Liver (tissue), 9 donors: ENCODE data around the gene KLF4. TPM values are rescaled to one million over a fixed set of nuclear protein-coding genes. Genes with fewer than 3 reads are reported as not detected.
"Not testable (repeated sequence)": the region's sequence is repeated elsewhere in the genome, so short reads cannot be mapped to it uniquely, and the experiment has no call there.

ENCODE experiments used
- DNase-seq: peaks from one replicate; pipeline ENCODE4 v3.0.0-alpha.2; 2017; ENCODE audit warnings: low spot score
- H3K27ac ChIP-seq, 2 donors: one replicate each; pipeline ENCODE4 v1.7.0; 2013; ENCODE audit warnings: inconsistent platforms in 2 of 2, low read length in 2 of 2, control low read depth in 1 of 2, low read depth in 1 of 2, mild to moderate bottlenecking in 1 of 2
- H3K27me3 ChIP-seq, 4 donors: one replicate each; pipeline versions ENCODE4 v1.6.1 to v1.7.0; 2013; ENCODE audit warnings: low read length in 3 of 4, inconsistent platforms in 1 of 4, mild to moderate bottlenecking in 1 of 4, moderate library complexity in 1 of 4; ENCODE audit not compliant: control insufficient read depth in 4 of 4, insufficient read depth in 4 of 4
- H3K36me3 ChIP-seq, 4 donors: one replicate each; pipeline versions ENCODE4 v1.6.1 to v1.7.0; 2013; ENCODE audit warnings: low read length in 3 of 4, mild to moderate bottlenecking in 3 of 4, low read depth in 1 of 4, moderate library complexity in 1 of 4; ENCODE audit not compliant: control insufficient read depth in 4 of 4, insufficient read depth in 3 of 4
- H3K4me1 ChIP-seq, 4 donors: one replicate each; pipeline versions ENCODE4 v1.6.1 to v1.7.0; 2013; ENCODE audit warnings: low read length in 3 of 4, mild to moderate bottlenecking in 3 of 4, moderate library complexity in 1 of 4; ENCODE audit not compliant: control insufficient read depth in 4 of 4, insufficient read depth in 4 of 4
- H3K4me3 ChIP-seq, 3 donors: one replicate each; pipeline versions ENCODE4 v1.6.1 to v1.7.0; 2013; ENCODE audit warnings: low read length in 3 of 3, control low read depth in 1 of 3, low read depth in 1 of 3, mild to moderate bottlenecking in 1 of 3
- H3K9ac ChIP-seq, 2 donors: one replicate each; pipeline ENCODE4 v1.7.0; 2013; ENCODE audit warnings: low read length in 2 of 2, mild to moderate bottlenecking in 2 of 2, moderate library complexity in 2 of 2, control low read depth in 1 of 2, low read depth in 1 of 2
- H3K9me3 ChIP-seq, 4 donors: one replicate each; pipeline versions ENCODE4 v1.6.1 to v1.7.0; 2013; ENCODE audit warnings: low read length in 3 of 4; ENCODE audit not compliant: control insufficient read depth in 4 of 4
- FOXA1 ChIP-seq: IDR thresholded peaks from 2 replicates; pipeline ENCODE4 v1.6.1; 2016; ENCODE audit warnings: antibody characterized with exemption
- FOXA2 ChIP-seq: IDR thresholded peaks from 2 replicates; pipeline ENCODE4 v1.6.1; 2016; ENCODE audit warnings: antibody characterized with exemption
- GABPA ChIP-seq, 2 donors: IDR thresholded peaks in 1 of 2; conservative IDR thresholded peaks in 1 of 2; 2 replicates each; pipeline ENCODE4 v1.6.1; 2016; ENCODE audit warnings: antibody characterized with exemption in 2 of 2, mild to moderate bottlenecking in 1 of 2, moderate library complexity in 1 of 2
- HNF4A ChIP-seq, 2 donors: conservative IDR thresholded peaks; 2 replicates each; pipeline ENCODE4 v1.6.1; 2016; ENCODE audit warnings: antibody characterized with exemption in 2 of 2, mild to moderate bottlenecking in 2 of 2
- NR2F2 ChIP-seq: IDR thresholded peaks from 2 replicates; pipeline ENCODE4 v1.6.1; 2016; ENCODE audit warnings: antibody characterized with exemption
- RAD21 ChIP-seq, 2 donors: IDR thresholded peaks; 2 replicates each; pipeline ENCODE4 v1.6.1; 2016; ENCODE audit warnings: antibody characterized with exemption in 2 of 2, mild to moderate bottlenecking in 2 of 2
- SP1 ChIP-seq: IDR thresholded peaks from 2 replicates; pipeline ENCODE4 v1.6.1; 2018; ENCODE audit warnings: antibody characterized with exemption, mild to moderate bottlenecking
- TAF1 ChIP-seq: conservative IDR thresholded peaks from 2 replicates; pipeline ENCODE4 v1.6.1; 2016; ENCODE audit warnings: antibody characterized with exemption, mild to moderate bottlenecking
- YY1 ChIP-seq: IDR thresholded peaks from 2 replicates; pipeline ENCODE4 v1.6.1; 2016; ENCODE audit warnings: antibody characterized with exemption, mild to moderate bottlenecking
- WGBS: extraction: QIAGEN DNeasy Blood & Tissue Kit; methylation state at CpG from one replicate; pipeline ENCODE4 v1.1.7; 2013; 5-methylcytosine and 5-hydroxymethylcytosine counted together
- polyA plus RNA-seq, 2 donors: library from polyadenylated mRNA; stranded (reverse) in 1 of 2; unstranded in 1 of 2; fragments of 200-250 nt in 1 of 2; fragments of >200 nt in 1 of 2; fragmentation: Nextera tagmentation in 1 of 2; extraction: Ambion mirVana in 1 of 2; gene quantifications; one replicate each; pipeline versions ENCODE4 v1.2.1 to v1.2.3, GENCODE V29; 2013 to 2015
- total RNA-seq, 2 donors: library from RNA; depleted of rRNA; stranded (reverse); fragments of >200 nt; gene quantifications; one replicate each; pipeline ENCODE4 v1.2.3, GENCODE V29; 2014
- TF ChIP-seq, protein P1 (sequence below): IDR thresholded peaks from 2 replicates; pipeline ENCODE4 v1.6.1; 2016; ENCODE audit warnings: antibody characterized with exemption
- TF ChIP-seq, protein P2 (sequence below): fragments of 150-350 bp; IDR thresholded peaks from 2 replicates; pipeline ENCODE4 v1.5.1; 2017; ENCODE audit warnings: improper control_type of control experiment, low read depth, low read length; ENCODE audit not compliant: missing input control
- TF ChIP-seq, protein P3 (sequence below): IDR thresholded peaks from 2 replicates; pipeline ENCODE4 v1.6.1; 2016; ENCODE audit warnings: antibody characterized with exemption
- donor health status: healthy.
- donor health status: healthy.
- donor health status: healthy.
- donor health status: healthy.
- donor health status: healthy.

The KLF4 gene
- total and polyA plus RNA-seq, 4 donors = 1.1 to 7.4 (median 3.2) TPM

DNA sequence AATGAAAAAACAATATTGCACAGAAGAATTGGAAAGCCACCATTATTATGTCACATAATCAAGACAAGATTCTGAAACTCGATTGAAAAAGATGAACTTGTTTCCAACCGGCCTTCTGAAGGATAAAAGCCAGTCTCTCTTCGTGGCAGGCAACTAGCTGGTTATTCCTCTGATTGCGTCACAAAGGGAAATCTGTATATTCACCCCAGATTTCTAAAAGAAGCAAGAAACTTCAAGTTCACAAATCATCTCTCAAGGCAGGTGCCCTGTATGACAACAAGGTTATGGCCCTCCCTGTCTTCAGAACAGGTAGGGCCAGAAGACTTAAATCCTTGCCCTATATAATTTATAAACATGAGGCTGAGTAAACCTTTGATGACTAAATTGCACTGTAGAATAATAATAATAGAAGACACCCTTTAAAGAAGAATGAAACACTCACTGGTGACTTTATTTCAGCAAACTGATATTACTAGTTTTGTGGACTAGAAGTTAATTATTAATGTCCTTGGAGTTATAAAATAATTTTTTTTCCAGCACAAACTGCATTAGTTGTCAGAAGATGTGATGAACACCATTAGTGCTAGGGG is 2.9 kb upstream of the KLF4 start:
- 61% methylated on average over 4 of the region's 4 CpGs for WGBS
- peaks cover 0 to 11% (median 2%) of the 10 kb centered on the region in 4 donors for H3K27me3 ChIP-seq
- H3K36me3 ChIP-seq = no peaks in the 10 kb centered on the region

DNA sequence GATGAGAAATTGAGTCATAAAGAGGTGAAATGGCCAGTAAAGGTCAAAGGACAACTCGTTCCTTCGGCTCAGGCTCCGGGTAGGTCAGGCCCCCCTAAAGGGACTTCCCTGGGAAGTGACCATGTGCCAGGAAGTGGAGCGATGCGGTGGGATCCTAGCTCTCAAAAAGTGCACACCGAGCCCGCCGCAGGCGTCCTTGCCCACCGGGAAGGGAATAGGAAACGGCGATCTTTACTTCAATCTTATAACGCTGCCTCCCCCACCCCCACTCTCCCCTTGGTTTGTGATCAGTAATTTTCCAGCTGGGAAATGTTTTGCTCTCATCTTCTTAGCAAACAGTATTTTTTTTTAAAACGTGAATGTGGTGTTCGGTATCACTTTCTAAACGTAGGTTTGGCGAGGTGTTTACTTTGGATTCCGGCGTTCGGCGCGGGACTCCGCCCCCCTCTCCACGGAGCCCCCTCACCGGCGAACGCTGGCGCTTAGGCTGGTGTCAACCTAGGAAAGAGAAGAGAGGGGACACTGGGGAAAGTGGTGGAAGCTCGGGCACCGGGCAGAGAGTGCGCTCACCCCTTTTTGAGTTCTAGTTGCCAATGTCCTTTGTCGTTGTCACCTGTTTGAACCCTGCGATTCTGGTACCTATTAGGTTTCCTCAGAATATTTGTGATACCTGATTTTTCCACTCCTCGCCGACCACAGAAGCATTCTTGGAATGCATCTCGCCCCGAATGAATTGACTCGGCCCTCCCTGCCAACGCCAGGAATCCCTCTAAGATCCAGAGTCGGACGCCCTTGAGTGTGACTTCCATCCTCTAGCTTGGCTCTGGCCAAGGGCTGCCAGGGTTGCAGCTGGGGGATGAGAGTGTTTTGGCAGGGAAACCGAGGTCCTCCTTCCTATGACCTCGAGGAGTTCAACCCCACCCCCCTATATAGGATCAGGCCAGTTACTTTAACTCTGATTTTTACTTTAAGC is 1.8 kb upstream of the KLF4 start:
- no peaks in the 10 kb centered on the region for H3K36me3 ChIP-seq
- no peak overlapping the region for H3K9ac ChIP-seq
- WGBS = 14% methylated on average over 43 of the region's 43 CpGs
- H3K27me3 ChIP-seq = peaks cover 0 to 11% (median 2%) of the 10 kb centered on the region in 4 donors
- TF ChIP-seq, protein P1, sequence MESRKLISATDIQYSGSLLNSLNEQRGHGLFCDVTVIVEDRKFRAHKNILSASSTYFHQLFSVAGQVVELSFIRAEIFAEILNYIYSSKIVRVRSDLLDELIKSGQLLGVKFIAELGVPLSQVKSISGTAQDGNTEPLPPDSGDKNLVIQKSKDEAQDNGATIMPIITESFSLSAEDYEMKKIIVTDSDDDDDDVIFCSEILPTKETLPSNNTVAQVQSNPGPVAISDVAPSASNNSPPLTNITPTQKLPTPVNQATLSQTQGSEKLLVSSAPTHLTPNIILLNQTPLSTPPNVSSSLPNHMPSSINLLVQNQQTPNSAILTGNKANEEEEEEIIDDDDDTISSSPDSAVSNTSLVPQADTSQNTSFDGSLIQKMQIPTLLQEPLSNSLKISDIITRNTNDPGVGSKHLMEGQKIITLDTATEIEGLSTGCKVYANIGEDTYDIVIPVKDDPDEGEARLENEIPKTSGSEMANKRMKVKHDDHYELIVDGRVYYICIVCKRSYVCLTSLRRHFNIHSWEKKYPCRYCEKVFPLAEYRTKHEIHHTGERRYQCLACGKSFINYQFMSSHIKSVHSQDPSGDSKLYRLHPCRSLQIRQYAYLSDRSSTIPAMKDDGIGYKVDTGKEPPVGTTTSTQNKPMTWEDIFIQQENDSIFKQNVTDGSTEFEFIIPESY = no peak
- peak; percentile 78 for TF ChIP-seq NR2F2
- no peak overlapping the region for H3K27ac ChIP-seq
- H3K4me3 ChIP-seq = peak overlapping the region in 2 of 3 donors; percentile 7 to 45
- no peak for DNase-seq
- H3K9me3 ChIP-seq = no peaks in the 10 kb centered on the region
- H3K4me1 ChIP-seq = peaks cover 11 to 39% (median 22%) of the 10 kb centered on the region in 4 donors

More for the DNA sequence above, 2.9 kb upstream of the KLF4 start:
- Histone ChIP-seq H3K9me3 (no peaks in the 10 kb centered on the region), H3K4me1 (peaks cover 11 to 38% (median 20%) of the 10 kb centered on the region in 4 donors), H3K9ac (no peak overlapping the region), H3K4me3 (no peak overlapping the region), H3K27ac (no peak overlapping the region)
- no peak for DNase-seq
- no peak for TF ChIP-seq YY1
- no peak for TF ChIP-seq FOXA2
- no peak for TF ChIP-seq TAF1
- TF ChIP-seq, protein P2, sequence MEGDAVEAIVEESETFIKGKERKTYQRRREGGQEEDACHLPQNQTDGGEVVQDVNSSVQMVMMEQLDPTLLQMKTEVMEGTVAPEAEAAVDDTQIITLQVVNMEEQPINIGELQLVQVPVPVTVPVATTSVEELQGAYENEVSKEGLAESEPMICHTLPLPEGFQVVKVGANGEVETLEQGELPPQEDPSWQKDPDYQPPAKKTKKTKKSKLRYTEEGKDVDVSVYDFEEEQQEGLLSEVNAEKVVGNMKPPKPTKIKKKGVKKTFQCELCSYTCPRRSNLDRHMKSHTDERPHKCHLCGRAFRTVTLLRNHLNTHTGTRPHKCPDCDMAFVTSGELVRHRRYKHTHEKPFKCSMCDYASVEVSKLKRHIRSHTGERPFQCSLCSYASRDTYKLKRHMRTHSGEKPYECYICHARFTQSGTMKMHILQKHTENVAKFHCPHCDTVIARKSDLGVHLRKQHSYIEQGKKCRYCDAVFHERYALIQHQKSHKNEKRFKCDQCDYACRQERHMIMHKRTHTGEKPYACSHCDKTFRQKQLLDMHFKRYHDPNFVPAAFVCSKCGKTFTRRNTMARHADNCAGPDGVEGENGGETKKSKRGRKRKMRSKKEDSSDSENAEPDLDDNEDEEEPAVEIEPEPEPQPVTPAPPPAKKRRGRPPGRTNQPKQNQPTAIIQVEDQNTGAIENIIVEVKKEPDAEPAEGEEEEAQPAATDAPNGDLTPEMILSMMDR = no peak
- TF ChIP-seq GABPA (IDR thresholded peaks at IDR 0.05 in 1 of 2, conservative IDR thresholded peaks at IDR 0.05 in 1 of 2) = no peak
- TF ChIP-seq FOXA1 = no peak
- TF ChIP-seq RAD21 (IDR thresholded peaks at IDR 0.05) = no peak
- TF ChIP-seq, protein P1 = no peak
- TF ChIP-seq, protein P3, sequence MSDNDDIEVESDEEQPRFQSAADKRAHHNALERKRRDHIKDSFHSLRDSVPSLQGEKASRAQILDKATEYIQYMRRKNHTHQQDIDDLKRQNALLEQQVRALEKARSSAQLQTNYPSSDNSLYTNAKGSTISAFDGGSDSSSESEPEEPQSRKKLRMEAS = no peak
- TF ChIP-seq SP1 = no peak
- TF ChIP-seq HNF4A (conservative IDR thresholded peaks at IDR 0.05) = no peak

DNA sequence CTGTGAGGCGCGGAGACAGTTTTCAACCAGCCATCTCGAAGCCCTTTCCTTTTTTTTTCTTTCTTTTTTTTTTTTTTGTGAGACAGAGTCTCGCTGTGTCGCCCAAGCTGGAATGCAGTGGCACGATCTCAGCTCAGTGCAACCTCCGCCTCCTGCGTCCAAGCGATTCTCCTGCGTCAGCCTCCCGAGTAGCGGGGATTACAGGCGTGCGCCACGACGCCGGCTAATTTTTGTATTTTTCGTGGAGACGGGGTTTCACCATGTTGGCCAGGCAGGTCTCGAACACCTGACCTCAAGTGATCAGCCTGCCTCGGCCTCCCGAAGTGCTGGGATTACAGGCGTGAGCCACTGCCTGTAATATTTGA is 1.0 kb upstream of the KLF4 start:
- 15% methylated on average over 23 of the region's 23 CpGs for WGBS
- not testable (repeated sequence) for H3K9me3 ChIP-seq, DNase-seq, H3K36me3 ChIP-seq
- peaks cover 0 to 11% (median 2%) of the 10 kb centered on the region in 4 donors for H3K27me3 ChIP-seq
- H3K4me3 ChIP-seq = peak overlapping the region in 2 of 3 donors; percentile 62 to 73
- H3K9ac ChIP-seq = peak overlapping the region; percentile 36 to 71
- peaks cover 11 to 39% (median 22%) of the 10 kb centered on the region in 4 donors for H3K4me1 ChIP-seq
- H3K27ac ChIP-seq = peak overlapping the region in 1 of 2 donors; percentile 71
